Peyer's patch (tissue), 4 donors: ENCODE measurements around the gene KCNAB1.

ENCODE experiments used
- POLR2A ChIP-seq, 2 donors: fragments of 450-650 bp; IDR thresholded peaks; one replicate each; pipeline ENCODE4 v1.5.1; 2017; ENCODE audit warnings: antibody characterized with exemption in 2 of 2, mild to moderate bottlenecking in 2 of 2, moderate library complexity in 2 of 2
- TF ChIP-seq, protein P1 (sequence below), 6 experiments: fragments of 450-650 bp in 4 of 6; fragments of 200-600 bp in 2 of 6; sonication (generic) in 1 of 6; IDR thresholded peaks; one replicate each; pipeline ENCODE4 v1.5.1; 2017 to 2019; ENCODE audit warnings: antibody characterized with exemption in 6 of 6, mild to moderate bottlenecking in 3 of 6, moderate library complexity in 1 of 6

DNA sequence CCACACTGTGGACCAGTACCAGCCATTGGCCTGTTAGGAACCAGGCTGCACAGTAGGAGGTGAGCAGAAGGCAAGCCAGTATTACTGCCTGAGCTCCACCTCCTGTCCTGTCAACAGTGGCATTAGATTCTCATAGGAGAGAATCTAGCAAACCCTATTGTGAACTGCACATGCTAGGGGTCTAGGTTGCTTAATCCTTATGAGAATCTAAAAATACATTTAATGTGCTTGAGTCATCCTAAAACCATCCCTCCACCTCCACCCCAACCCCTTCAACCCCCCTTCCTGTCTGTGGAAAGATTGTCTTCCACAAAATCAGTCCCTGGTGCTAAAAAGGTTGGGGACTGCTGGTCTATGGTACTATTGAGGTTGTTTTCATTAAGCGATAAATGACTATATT is 49.3 kb upstream of the KCNAB1 start:
- TF ChIP-seq, protein P1, sequence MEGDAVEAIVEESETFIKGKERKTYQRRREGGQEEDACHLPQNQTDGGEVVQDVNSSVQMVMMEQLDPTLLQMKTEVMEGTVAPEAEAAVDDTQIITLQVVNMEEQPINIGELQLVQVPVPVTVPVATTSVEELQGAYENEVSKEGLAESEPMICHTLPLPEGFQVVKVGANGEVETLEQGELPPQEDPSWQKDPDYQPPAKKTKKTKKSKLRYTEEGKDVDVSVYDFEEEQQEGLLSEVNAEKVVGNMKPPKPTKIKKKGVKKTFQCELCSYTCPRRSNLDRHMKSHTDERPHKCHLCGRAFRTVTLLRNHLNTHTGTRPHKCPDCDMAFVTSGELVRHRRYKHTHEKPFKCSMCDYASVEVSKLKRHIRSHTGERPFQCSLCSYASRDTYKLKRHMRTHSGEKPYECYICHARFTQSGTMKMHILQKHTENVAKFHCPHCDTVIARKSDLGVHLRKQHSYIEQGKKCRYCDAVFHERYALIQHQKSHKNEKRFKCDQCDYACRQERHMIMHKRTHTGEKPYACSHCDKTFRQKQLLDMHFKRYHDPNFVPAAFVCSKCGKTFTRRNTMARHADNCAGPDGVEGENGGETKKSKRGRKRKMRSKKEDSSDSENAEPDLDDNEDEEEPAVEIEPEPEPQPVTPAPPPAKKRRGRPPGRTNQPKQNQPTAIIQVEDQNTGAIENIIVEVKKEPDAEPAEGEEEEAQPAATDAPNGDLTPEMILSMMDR (IDR thresholded peaks at IDR 0.05) = no peak
- TF ChIP-seq POLR2A (IDR thresholded peaks at IDR 0.05) = no peak
